IMR-90 (cell line): ENCODE data around the gene IRF6. TPM values are rescaled to one million over a fixed set of nuclear protein-coding genes. Genes with fewer than 3 reads are reported as not detected.

ENCODE experiments used
- ATAC-seq: fragments of 200-7000 bp; cut with Tn5 transposase; 2 replicates; pipeline ENCODE4 v1.9.1; 2020; ENCODE audit warnings: low read depth, mild to moderate bottlenecking, moderate library complexity
- BruUV-seq: library from RNA; stranded (reverse); fragments of 400-500 nt; replicated peaks from 2 replicates; lab custom pipeline; 2021; lab: Mats Ljungman, UMichigan
- CTCF ChIA-PET: fragments of 300-600 bp; formaldehyde crosslinking; extraction: SDS; loops from one replicate; lab custom pipeline; 2021; ENCODE audit warnings: antibody characterized with exemption; lab: Yijun Ruan, JAX
- POLR2A ChIA-PET: fragments of 300-600 bp; sonication (Branson Sonifier 250); formaldehyde crosslinking; loops from one replicate; lab custom pipeline; 2022; ENCODE audit warnings: antibody characterized with exemption; ENCODE audit not compliant: unreplicated experiment; lab: Charles Lee
- DNase-seq: peaks from one replicate; pipeline ENCODE4 v3.0.0; 2013
- H2AFZ ChIP-seq: replicated peaks from 2 replicates; pipeline ENCODE3; 2013; ENCODE audit warnings: low read length, mild to moderate bottlenecking; ENCODE audit not compliant: poor library complexity
- H2AK5ac ChIP-seq: 2 replicates; pipeline ENCODE4 v1.6.1; 2013; ENCODE audit warnings: low read depth, low read length, inconsistent platforms
- H2AK9ac ChIP-seq: replicated peaks from 2 replicates; pipeline ENCODE3; 2013; ENCODE audit warnings: mild to moderate bottlenecking, low read depth, low read length, moderate library complexity; ENCODE audit not compliant: poor library complexity
- H2BK120ac ChIP-seq: 2 replicates; pipeline ENCODE4 v1.6.1; 2013; ENCODE audit warnings: low read depth, low read length, inconsistent platforms
- H2BK15ac ChIP-seq: 3 replicates; pipeline ENCODE4 v1.6.1; 2013; ENCODE audit warnings: low read depth, low read length, inconsistent platforms
- H2BK20ac ChIP-seq: 2 replicates; pipeline ENCODE4 v1.6.1; 2013; ENCODE audit warnings: low read depth, mild to moderate bottlenecking, inconsistent platforms, low read length, moderate library complexity
- H2BK5ac ChIP-seq: 2 replicates; pipeline ENCODE4 v1.6.1; 2013; ENCODE audit warnings: mild to moderate bottlenecking, low read depth, low read length, inconsistent platforms; ENCODE audit not compliant: poor library complexity, severe bottlenecking
- H3K14ac ChIP-seq: replicated peaks from 2 replicates; pipeline ENCODE4 v1.6.1; 2013; ENCODE audit warnings: low read depth, low read length, inconsistent platforms
- H3K18ac ChIP-seq: 2 replicates; pipeline ENCODE4 v1.6.1; 2013; ENCODE audit warnings: low read depth, low read length, control low read depth
- H3K23ac ChIP-seq: 2 replicates; pipeline ENCODE4 v1.6.1; 2013; ENCODE audit warnings: low read depth, low read length, inconsistent platforms
- H3K27ac ChIP-seq: 2 replicates; pipeline ENCODE4 v1.5.1; 2013; ENCODE audit warnings: mild to moderate bottlenecking, control low read depth, low read length; ENCODE audit not compliant: insufficient read depth
- H3K27me3 ChIP-seq: 2 replicates; pipeline ENCODE4 v1.6.1; 2013; ENCODE audit warnings: low read length; ENCODE audit not compliant: control insufficient read depth, insufficient read depth
- H3K36me3 ChIP-seq: 2 replicates; pipeline ENCODE4 v1.6.1; 2013; ENCODE audit warnings: low read length, mixed read lengths; ENCODE audit not compliant: control insufficient read depth, insufficient read depth
- H3K4ac ChIP-seq: 2 replicates; pipeline ENCODE4 v1.6.1; 2013; ENCODE audit warnings: low read depth, low read length, inconsistent platforms
- H3K4me1 ChIP-seq: 2 replicates; pipeline ENCODE4 v1.6.1; 2013; ENCODE audit warnings: low read length, mixed read lengths; ENCODE audit not compliant: control insufficient read depth, insufficient read depth
- H3K4me2 ChIP-seq: 2 replicates; pipeline ENCODE4 v1.6.1; 2013; ENCODE audit warnings: low read depth, mild to moderate bottlenecking, control low read depth, low read length, moderate library complexity
- H3K4me3 ChIP-seq: 2 replicates; pipeline ENCODE4 v1.5.1; 2013; ENCODE audit warnings: low read depth, mild to moderate bottlenecking, control low read depth, low read length, moderate library complexity; ENCODE audit not compliant: insufficient read depth
- H3K56ac ChIP-seq: 2 replicates; pipeline ENCODE4 v1.6.1; 2013; ENCODE audit warnings: low read length, inconsistent platforms; ENCODE audit not compliant: insufficient read depth; ENCODE audit errors: extremely low read depth
- H3K79me1 ChIP-seq, 2 experiments: 2 replicates each; pipeline ENCODE4 v1.6.1; 2013; ENCODE audit warnings: low read length in 2 of 2, inconsistent platforms in 1 of 2, low read depth in 1 of 2
- H3K9ac ChIP-seq: 2 replicates; pipeline ENCODE4 v1.6.1; 2013; ENCODE audit warnings: low read depth, low read length, control low read depth
- H3K9me1 ChIP-seq: 2 replicates; pipeline ENCODE4 v1.6.1; 2013; ENCODE audit warnings: low read length, inconsistent platforms; ENCODE audit not compliant: insufficient read depth
- H3K9me3 ChIP-seq: 2 replicates; pipeline ENCODE4 v1.6.1; 2013; ENCODE audit warnings: low read length; ENCODE audit not compliant: control insufficient read depth, insufficient read depth
- H4K20me1 ChIP-seq: 2 replicates; pipeline ENCODE4 v1.6.1; 2013; ENCODE audit warnings: low read length, inconsistent platforms; ENCODE audit not compliant: insufficient read depth
- H4K5ac ChIP-seq: 2 replicates; pipeline ENCODE4 v1.6.1; 2013; ENCODE audit warnings: mild to moderate bottlenecking, low read depth, low read length, control low read depth
- H4K8ac ChIP-seq, 2 experiments: 2 replicates each; pipeline ENCODE4 v1.6.1; 2013; ENCODE audit warnings: low read depth in 2 of 2, low read length in 2 of 2, control low read depth in 1 of 2, inconsistent platforms in 1 of 2
- H4K91ac ChIP-seq: 2 replicates; pipeline ENCODE4 v1.6.1; 2013; ENCODE audit warnings: low read depth, low read length, inconsistent platforms; ENCODE audit not compliant: insufficient read depth
- RFX5 ChIP-seq: IDR thresholded peaks from 2 replicates; pipeline ENCODE4 v1.8.0; 2012; ENCODE audit warnings: low read depth, mild to moderate bottlenecking, low read length, moderate library complexity
- WGBS, 2 experiments: methylation state at CpG; one replicate each; pipeline versions ENCODE4 v1.1.5 to v1.1.7; 2013; ENCODE audit warnings: missing lambda C conversion rate in 2 of 2; ENCODE audit not compliant: insufficient read length in 1 of 2; ENCODE audit errors: extremely low coverage in 2 of 2; 5-methylcytosine and 5-hydroxymethylcytosine counted together
- dilution Hi-C: fragments of 300-500 bp; cut with HindIII; formaldehyde crosslinking; loops from one replicate; pipeline ENCODE4 v1.14.3; 2018; ENCODE audit warnings: low sequenced_read_pairs; ENCODE audit not compliant: unreplicated experiment
- in situ Hi-C: fragments of 300-500 bp; cut with MboI; formaldehyde crosslinking; loops from 3 replicates; pipeline ENCODE4 v1.14.3; 2019; ENCODE audit warnings: low sequenced_read_pairs, inconsistent platforms, mixed read lengths
- intact Hi-C: fragments of 100-400 bp; cut with micrococcal nuclease; formaldehyde crosslinking; loops from 2 replicates; pipeline ENCODE4 v1.10.0; 2022
- polyA plus RNA-seq, 3 experiments: library from polyadenylated mRNA; depleted of rRNA; stranded (reverse); fragments of >200 nt; gene quantifications; 2 replicates each; pipeline ENCODE4 v1.2.3, GENCODE V29; 2012; ENCODE audit warnings: low replicate concordance in 1 of 3
- total RNA-seq: library from RNA; depleted of rRNA; stranded (reverse); fragments of >200 nt; gene quantifications from 2 replicates; pipeline ENCODE4 v1.2.3, GENCODE V29; 2012

The IRF6 gene
- total and polyA plus RNA-seq, 2 of the 4 experiments (the other 2 are of a cell fraction) = 1.2 to 2.9 TPM

- peak overlapping the region; percentile 27; the same call in 1 of the 2 replicates for H2BK120ac ChIP-seq
- BruUV-seq = no TSS peak
- no peak overlapping the region for H3K27ac ChIP-seq
- no peaks in the 10 kb centered on the region for H4K20me1 ChIP-seq
- ATAC-seq (no peak), DNase-seq (no peak)
- in situ Hi-C loops = no loop called here
- H3K23ac ChIP-seq = peak overlapping the region; percentile 84; the same call in 1 of the 2 replicates
- H4K8ac ChIP-seq = peak overlapping the region in 1 of 2 experiments; percentile 81; a peak in 2 of 4 replicates
- peak overlapping the region; percentile 33; the same call in 1 of the 2 replicates for H3K18ac ChIP-seq
- H3K56ac ChIP-seq = no peak overlapping the region
- peak overlapping the region; percentile 58 for H4K91ac ChIP-seq
- H3K79me1 ChIP-seq = peaks cover 8 to 40% of the 10 kb centered on the region in 2 experiments
- peak overlapping the region; percentile 92; the same call in 1 of the 2 replicates for H2AK5ac ChIP-seq
- H2BK20ac ChIP-seq = peak overlapping the region; percentile 86
- no peak overlapping the region for H2AK9ac ChIP-seq
- H2AFZ ChIP-seq = no peak overlapping the region
- intact Hi-C loops = no loop called here
- H3K4ac ChIP-seq = peak overlapping the region; percentile 35; the same call in 1 of the 2 replicates
- no peaks in the 10 kb centered on the region; the same call in 1 of the 2 replicates for H3K9me1 ChIP-seq
- H2BK5ac ChIP-seq = peak overlapping the region; percentile 62
- ChIA-PET POLR2A (interaction anchor here (0.7 kb wide), 1 partner anchor 17 kb away, joined by 13 read pairs; no protein-coding TSS in a partner anchor), CTCF (no interaction called here)
- no peaks in the 10 kb centered on the region for H3K27me3 ChIP-seq
- H3K4me3 ChIP-seq = no peak overlapping the region
- dilution Hi-C loops = no loop called here
- H3K14ac ChIP-seq = peak overlapping the region; percentile 34; the same call in 1 of the 2 replicates
- peaks cover 14% of the 10 kb centered on the region for H3K36me3 ChIP-seq
- H3K9ac ChIP-seq = no peak overlapping the region
- no peak for TF ChIP-seq RFX5
- no peaks in the 10 kb centered on the region for H3K9me3 ChIP-seq
- H3K4me2 ChIP-seq = peak overlapping the region; percentile 10; the same call in 1 of the 2 replicates
- peaks cover 4% of the 10 kb centered on the region; the same call in 1 of the 2 replicates for H3K4me1 ChIP-seq
- peak overlapping the region; percentile 42; the same call in 1 of the 2 replicates for H4K5ac ChIP-seq
- 0 out of 3 replicates have a peak overlapping the region, but pooled peaks have one; percentile 3 for H2BK15ac ChIP-seq
- no CpG with 5 or more reads among the region's 3 CpGs for WGBS, 2 experiments
Observed at GRCh38 chr1:209830722-209831121, 24.8 kb upstream of the IRF6 start.
